ENCODE results near the gene BCL3. TPM values are rescaled to one million over a fixed set of nuclear protein-coding genes. Genes with fewer than 3 reads are reported as not detected.
"Not testable (repeated sequence)": the region's sequence is repeated elsewhere in the genome, so short reads cannot be mapped to it uniquely, and the experiment has no call there.

The BCL3 gene, protein sequence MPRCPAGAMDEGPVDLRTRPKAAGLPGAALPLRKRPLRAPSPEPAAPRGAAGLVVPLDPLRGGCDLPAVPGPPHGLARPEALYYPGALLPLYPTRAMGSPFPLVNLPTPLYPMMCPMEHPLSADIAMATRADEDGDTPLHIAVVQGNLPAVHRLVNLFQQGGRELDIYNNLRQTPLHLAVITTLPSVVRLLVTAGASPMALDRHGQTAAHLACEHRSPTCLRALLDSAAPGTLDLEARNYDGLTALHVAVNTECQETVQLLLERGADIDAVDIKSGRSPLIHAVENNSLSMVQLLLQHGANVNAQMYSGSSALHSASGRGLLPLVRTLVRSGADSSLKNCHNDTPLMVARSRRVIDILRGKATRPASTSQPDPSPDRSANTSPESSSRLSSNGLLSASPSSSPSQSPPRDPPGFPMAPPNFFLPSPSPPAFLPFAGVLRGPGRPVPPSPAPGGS
- total RNA-seq: 10 to 100 TPM; 29.5 to 32.7 TPM

DNA sequence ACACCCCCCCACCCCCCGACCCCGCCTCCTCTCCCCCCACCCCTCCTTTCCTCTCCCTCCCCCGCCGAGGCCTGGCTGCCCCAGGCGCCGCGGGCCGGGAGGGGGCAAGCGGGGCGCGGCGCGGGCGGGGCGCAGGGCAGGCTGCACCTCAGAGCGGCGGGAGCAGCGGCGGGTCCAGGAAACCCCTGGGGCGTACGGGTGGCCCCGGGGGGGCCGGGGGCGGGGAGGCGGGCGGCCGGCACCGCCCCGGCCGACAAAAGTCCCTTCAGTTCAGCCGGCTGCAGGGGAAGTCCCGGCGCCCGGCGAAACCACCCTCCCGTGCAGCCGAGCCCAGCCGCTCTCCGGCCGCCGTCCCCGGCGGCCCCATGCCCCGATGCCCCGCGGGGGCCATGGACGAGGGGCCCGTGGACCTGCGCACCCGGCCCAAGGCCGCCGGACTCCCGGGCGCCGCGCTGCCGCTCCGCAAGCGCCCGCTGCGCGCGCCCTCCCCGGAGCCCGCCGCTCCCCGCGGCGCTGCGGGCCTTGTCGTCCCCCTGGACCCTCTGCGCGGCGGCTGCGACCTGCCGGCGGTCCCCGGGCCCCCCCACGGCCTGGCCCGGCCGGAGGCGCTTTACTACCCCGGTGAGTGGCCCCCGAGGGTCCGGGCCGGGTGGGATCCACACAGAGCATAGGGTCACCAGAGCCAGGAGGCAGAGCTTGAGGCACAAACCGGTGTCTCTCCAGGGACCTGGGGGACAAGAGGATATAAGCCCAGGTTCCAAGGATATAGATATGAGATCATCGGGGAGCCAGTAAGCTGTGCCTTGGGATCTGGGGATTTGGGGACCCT, at the start of gene BCL3:
Gene BCL3 (plus strand): TSS at position 283 of the 829 bp plus-strand sequence. CDS start 83 bp downstream, at position 366.
- ChIA-PET POLR2A (no interaction called here), CTCF (interaction anchor here (1.4 to 2.0 kb wide), 2 partner anchors 22 to 25 kb away, joined by 6 read pairs; no protein-coding TSS in a partner anchor)

- CTCF ChIA-PET: no interaction called here
- POLR2A ChIA-PET: interaction anchor here (1.0 kb wide), 1 partner anchor 14 kb away, joined by 3 read pairs; no protein-coding TSS in a partner anchor
These were observed 48.0 kb upstream of the BCL3 start for GRCh38 chr19:44700547-44700946.

GRCh38 chr19:44701228-44701627, 47.3 kb upstream of the BCL3 start:
- CTCF ChIA-PET: interaction anchor here (0.9 to 1.0 kb wide), 2 partner anchors 23 to 83 kb away, joined by 3 to 4 read pairs; no protein-coding TSS in a partner anchor

GRCh38 chr19:44702551-44703176, 45.8 kb upstream of the BCL3 start:
- ChIA-PET CTCF (interaction anchor here (1.4 kb wide), 1 partner anchor 22 kb away, joined by 3 read pairs; no protein-coding TSS in a partner anchor), POLR2A (no interaction called here)

More at GRCh38 chr19:44701228-44701627, 47.3 kb upstream of the BCL3 start:
- POLR2A ChIA-PET: no interaction called here

- POLR2A ChIA-PET: no interaction called here
- CTCF ChIA-PET: interaction anchor here (1.4 kb wide), 1 partner anchor 21 kb away, joined by 3 read pairs; no protein-coding TSS in a partner anchor
These were observed 45.0 kb upstream of the BCL3 start for GRCh38 chr19:44703336-44704078.

- POLR2A ChIA-PET: no interaction called here
- CTCF ChIA-PET: interaction anchor here (1.3 kb wide), 1 partner anchor 66 kb away, joined by 4 read pairs; no protein-coding TSS in a partner anchor
These were observed 43.5 kb upstream of the BCL3 start for GRCh38 chr19:44704982-44705381.

- CTCF ChIA-PET: interaction anchor here (1.0 to 1.3 kb wide), 2 partner anchors 18 to 65 kb away, joined by 3 to 4 read pairs; no protein-coding TSS in a partner anchor
These were observed 43.0 kb upstream of the BCL3 start for GRCh38 chr19:44705502-44706010.

DNA sequence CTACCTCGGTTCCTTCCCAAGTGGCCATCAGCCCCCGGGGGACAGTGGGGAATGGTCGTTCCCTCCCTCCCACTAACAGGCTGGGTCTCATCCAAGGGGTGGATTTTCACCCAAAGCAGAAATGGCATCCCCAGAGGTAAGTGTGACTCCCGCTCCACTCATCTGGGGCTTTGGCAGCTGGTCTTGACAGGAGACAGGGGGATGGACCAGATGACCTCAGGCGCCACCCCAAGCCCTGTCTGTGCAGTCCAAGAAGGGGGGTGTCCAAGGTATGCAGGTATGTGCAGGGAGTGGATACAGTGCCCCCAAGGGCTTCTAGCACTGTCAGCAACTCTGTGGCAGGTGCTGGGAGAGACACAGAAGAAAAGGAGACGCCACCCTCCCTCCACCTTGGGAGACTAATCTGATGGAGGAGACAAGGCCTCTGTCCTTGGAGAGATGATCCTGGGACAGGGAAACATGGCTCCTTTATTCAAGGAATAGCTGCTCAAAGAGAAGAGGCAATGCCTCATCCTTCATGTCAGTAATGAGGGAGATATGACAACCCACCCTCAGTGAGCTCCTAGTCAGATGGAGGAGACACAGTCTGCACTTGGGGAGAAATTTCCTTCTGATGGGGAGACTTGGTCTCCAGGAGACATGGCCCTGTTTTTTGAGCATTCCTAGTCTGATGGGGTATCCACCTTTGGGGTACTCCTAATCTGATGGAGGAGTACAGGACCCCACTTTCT, 41.8 kb upstream of the BCL3 start:
- ChIA-PET POLR2A (no interaction called here), CTCF (interaction anchor here (0.6 to 1.0 kb wide), 2 partner anchors 17 to 64 kb away, joined by 3 to 4 read pairs; no protein-coding TSS in a partner anchor)

More at GRCh38 chr19:44705502-44706010, 43.0 kb upstream of the BCL3 start:
- POLR2A ChIA-PET: no interaction called here

- ChIA-PET POLR2A (no interaction called here), CTCF (no interaction called here)
These were observed 40.7 kb upstream of the BCL3 start for GRCh38 chr19:44707794-44708193.

DNA sequence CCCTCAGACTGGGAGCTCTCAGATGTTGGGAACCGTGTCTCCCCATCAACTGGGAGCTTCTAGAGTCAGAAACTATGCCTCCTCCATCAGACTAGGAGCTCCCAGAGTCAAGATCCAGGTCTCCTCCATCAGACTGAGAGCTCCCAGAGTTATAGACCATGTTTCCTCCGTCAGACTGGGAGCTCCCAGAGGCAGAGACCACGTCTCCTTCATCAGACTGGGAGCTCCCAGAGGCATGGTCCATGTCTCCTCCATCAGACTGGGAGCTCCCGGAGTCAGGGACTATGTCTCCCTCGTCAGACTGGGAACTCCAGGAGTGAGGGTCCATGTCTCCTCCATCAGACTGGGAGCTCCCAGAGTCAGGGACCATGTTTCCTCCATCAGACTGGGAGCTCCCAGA, 39.6 kb upstream of the BCL3 start:
- POLR2A ChIA-PET: no interaction called here
- CTCF ChIA-PET: interaction anchor here (0.8 to 2.7 kb wide), 4 partner anchors 15 to 132 kb away, joined by 3 to 6 read pairs (median 3); no protein-coding TSS in a partner anchor

DNA sequence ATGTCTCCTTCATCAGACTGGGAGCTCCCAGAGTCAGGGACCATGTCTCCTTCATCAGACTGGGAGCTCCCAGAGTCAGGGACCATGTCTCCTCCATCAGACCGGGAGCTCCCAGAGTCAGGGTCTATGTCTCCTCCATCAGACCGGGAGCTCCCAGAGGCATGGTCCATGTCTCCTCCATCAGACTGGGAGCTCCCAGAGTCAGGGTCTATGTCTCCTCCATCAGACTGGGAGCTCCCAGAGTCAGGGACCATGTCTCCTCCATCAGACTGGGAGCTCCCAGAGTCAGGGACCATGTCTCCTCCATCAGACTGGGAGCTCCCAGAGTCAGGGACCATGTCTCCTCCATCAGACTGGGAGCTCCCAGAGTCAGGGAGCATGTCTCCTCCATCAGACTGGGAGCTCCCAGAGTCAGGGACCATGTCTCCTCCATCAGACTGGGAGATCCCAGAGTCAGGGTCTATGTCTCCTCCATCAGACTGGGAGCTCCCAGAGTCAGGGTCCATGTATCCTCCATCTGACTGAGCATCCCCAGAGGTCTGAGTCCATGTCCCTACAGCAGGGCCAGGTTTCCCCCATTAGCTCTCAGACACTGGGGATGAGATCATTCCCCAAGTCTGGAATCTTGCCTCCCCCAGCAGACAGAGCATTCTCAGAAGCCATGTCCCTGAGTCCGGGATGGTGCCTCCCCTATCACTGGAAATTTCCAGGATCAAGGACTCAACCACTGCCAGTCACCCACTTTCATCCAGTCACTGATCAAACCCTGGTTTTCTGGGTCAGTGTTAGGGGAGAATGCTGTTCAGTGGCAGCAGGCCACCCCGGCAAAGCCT, 38.9 kb upstream of the BCL3 start:
- CTCF ChIA-PET: interaction anchor here (0.8 to 2.7 kb wide), 5 partner anchors 12 to 133 kb away, joined by 3 to 6 read pairs (median 3); no protein-coding TSS in a partner anchor
- POLR2A ChIA-PET: not testable (repeated sequence)

DNA sequence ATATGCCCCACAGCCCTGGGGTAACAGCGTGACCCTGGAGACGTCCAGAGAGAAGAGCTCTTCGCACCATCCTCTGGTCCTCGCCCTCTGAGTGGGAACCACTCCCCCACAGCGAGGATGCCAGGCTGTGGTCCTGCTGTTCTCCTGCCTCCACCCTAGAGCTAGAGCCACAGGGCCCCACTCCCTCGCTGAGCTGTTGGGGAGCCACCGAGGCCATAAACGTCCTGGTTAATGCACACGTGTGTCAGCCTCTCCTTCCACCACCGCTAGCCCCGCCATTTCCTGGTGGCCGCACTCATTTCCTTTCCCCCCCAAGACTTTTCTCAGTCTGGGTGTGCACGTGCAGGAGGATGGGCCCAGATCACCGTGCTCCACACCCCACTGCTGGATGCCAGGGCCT, 38.0 kb upstream of the BCL3 start:
- ChIA-PET POLR2A (no interaction called here), CTCF (interaction anchor here (1.1 to 2.7 kb wide), 2 partner anchors 11 to 13 kb away, joined by 3 to 6 read pairs; no protein-coding TSS in a partner anchor)

- POLR2A ChIA-PET: no interaction called here
These were observed 35.5 kb upstream of the BCL3 start for GRCh38 chr19:44712864-44713515.

DNA sequence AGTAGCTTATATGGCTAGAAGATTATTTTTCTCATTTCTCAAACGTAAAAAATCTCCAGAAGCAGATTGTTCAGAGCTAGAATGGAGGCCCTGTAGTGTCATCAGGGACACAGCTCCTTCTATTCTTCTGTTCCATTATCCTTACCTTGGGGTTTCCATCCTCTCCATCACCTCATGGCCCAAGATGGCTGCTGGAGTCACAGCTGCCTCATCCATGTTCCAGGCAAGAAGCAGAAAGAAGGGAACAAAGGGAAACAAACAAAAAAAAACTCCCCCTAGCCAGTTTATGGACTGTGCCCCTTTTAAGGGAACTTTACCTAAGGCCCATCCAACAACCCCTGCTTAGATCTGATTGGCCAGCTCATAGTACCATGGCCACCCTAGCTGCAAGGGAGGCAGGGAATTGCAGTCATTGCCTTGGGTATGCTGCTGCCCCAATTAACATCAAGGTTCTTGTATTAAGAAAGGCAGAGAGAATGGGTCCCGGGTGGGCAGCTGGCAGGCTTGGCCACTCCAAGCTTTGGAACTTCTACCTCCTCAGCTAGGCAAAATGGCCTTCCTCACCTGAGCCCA, 33.8 kb upstream of the BCL3 start:
- CTCF ChIA-PET: interaction anchor here (2.6 kb wide), 1 partner anchor 10 kb away, joined by 14 read pairs; no protein-coding TSS in a partner anchor

More at GRCh38 chr19:44712864-44713515, 35.5 kb upstream of the BCL3 start:
- CTCF ChIA-PET: interaction anchor here (0.7 to 2.6 kb wide), 6 partner anchors 11 to 182 kb away, joined by 3 to 14 read pairs (median 4); no protein-coding TSS in a partner anchor

GRCh38 chr19:44717603-44718002, 30.9 kb upstream of the BCL3 start:
- POLR2A ChIA-PET: no interaction called here
- CTCF ChIA-PET: no interaction called here

More for the DNA sequence above, 33.8 kb upstream of the BCL3 start:
- POLR2A ChIA-PET: interaction anchor here (0.7 kb wide), 1 partner anchor 14 kb away, joined by 3 read pairs; no protein-coding TSS in a partner anchor

Measured in activated CD8-positive, alpha-beta memory T cell treated with anti-CD3 and anti-CD28 coated beads for 36 hours (primary cell).